ENCODE measurements around the gene JUNB.
"Not testable (repeated sequence)": the region's sequence is repeated elsewhere in the genome, so short reads cannot be mapped to it uniquely, and the experiment has no call there.

The JUNB gene

DNA sequence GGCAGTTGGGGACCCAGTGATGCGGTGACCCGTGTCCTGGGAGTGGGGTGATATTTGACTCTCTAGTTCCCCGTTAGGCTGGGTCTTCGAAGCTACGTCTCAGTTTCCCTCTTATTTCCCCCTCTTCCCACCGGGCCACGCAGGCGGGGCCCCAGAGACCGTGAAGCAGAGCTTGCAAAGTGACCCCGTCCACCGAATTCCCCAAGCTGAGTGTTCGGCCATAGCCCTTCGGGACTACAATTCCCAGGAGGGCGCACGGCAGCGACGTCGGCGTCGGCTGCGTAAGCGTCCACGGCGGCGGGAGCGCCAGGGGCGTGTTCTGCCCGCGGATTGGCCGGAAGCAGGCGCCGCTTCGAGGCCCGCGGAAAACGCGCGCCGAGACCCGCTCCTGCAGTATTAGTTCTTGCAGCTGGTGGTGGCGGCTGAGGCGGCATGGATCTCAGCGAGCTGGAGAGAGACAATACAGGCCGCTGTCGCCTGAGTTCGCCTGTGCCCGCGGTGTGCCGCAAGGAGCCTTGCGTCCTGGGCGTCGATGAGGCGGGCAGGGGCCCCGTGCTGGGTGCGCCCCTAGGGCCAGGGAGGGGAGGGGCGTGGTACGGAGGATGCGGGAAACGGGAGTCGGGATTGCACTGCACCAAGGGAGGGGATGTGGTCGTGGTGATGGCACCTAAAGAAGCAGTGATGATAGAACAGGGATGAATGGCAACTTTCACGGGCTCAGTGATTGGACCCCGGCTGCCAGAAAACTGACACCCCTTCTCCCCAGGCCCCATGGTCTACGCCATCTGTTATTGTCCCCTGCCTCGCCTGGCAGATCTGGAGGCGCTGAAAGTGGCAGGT is 15.2 kb downstream of the JUNB start, which contains the start of gene RNASEH2A:
Gene RNASEH2A, plus strand, starts transcription at position 343 of the 840 bp plus-strand sequence. Its CDS starts 90 bp downstream, at position 433.
- no peak for FAIRE-seq

DNA sequence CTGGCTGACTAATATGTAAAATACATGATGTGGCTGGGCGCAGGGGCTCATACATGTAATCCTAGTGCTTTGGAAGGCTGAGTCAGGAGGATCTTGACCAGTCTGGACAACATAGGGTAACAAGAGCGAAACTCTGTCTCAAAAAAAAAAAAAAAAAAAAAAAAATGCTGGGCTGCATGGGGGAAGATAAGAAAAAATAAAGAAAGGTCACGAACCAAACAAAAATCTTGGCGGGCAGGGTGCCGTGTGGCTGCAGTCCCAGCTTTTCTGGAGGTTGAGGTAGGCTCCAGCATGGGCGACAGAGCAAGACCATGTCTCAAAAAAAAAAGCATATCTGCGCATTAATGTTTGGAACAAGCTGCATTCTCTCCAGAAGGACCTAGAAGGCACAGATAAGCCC is 23.8 kb downstream of the JUNB start:
- FAIRE-seq, result no peak

DNA sequence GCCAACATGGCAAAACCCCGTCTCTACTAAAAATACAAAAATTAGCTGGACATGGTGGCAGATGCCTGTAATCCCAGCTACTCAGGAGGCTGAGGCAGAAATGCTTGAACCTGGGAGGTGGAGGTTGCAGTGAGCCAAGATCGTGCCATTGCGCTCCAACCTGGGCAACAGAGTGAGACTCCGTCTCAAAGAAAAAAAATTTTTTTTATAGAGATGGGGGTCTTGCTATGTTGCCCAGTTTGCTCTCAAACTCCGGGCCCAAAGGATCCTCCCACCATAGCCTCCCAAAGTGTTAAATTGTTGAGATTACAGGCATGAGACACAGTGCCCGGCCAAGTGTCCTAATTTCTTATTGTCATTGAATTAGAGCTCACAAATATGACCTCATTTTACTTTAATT is 25.9 kb downstream of the JUNB start:
- FAIRE-seq, result not testable (repeated sequence)

DNA sequence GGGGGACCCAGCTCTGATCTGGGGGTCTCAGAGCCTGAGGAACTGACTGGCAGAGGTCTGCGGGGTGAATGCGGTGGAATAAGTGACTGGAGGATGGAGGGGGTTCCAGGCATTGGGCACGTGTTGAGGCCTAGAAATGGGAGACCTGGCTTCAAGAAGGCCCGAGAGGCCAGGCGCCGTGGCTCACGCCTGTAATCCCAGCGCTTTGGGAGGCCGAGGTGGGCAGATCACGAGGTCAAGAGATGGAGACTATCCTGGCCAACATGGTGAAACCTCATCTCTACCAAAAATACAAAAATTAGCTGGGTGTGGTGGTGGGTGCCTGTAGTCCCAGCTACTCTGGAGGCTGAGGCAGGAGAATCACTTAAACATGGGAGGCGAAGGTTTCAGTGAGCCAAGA is 26.5 kb downstream of the JUNB start:
- not testable (repeated sequence) for FAIRE-seq

DNA sequence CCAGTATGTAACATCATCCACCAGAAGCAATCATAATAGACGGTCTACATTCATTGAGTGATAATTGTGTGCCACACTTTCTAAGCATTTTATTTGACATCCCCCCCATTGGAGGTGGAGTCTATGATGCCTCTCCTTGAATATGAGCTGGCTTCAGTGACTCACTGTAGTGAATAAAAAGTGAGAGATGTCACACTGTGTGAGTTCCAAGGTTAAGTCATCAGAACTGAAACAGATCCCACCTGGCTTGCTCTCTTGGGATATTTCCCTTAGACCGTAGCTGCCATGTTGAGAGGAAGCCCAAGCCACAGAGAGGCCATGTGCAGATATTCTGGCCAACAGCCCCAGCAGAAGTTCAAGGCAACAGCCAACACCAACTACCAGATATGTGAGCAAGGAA is 30.5 kb downstream of the JUNB start:
- FAIRE-seq, result no peak

DNA sequence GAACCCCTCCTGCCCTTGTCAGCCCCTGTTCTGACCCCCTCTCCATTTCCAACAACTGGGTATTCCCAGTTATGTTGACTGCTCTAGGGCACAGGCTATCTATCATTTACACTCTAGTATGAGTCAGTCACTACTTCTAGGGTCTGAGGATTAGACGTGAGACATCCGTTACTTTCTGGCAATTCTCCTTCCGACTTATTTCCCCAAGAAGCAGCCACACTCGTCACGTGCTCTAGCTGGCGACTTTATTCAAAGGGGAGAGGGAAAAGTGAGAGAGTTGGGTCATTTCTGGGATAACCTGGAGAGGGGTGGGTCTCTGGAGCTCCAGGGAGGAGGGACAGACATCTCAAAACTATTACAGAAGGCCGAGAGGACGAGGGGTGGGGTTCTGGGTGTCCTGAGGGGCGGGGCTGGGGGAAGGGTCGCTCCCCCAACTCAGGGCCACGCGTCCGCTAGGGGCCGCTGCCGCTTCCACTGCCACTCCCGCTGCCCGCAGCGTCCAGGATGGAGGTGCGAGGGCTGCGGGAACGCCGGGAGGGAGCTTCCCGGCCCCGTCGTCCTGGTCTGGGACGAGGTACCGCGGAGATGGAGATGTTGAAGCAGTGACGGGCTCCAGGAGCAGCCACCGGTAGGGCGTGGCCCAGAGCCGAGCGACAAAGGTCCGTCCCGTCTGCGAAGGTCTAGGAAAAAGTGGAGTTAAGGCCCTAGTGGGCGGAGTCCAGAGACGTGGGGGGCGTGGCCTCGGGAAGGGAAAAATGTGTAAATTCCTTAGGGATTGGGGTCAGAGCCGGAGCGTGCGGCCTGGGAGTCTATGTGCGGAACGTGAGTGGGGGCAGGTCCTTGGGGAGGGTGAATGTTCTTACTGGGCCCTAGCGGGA is 34.2 kb downstream of the JUNB start:
- no peak for FAIRE-seq

DNA sequence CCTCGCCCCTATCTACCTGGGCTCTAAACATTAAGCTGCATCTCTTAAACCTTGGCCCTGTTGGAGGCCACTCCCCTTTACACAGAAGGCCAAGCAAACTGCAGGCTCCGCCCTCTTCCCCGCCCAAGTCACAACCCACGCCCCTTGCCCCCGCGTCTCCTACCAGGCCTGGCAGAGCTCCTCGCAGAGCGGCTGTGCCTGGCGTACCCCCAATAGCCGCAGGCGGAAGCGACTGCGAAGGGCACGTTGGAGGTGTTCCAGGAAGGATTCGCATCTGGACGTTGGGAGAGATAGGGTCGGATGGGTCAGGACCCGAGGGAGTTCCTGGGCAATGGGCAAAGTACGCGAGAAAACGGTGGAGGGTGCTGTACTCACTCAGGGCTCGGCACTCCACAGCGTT is 37.2 kb downstream of the JUNB start:
- no peak for FAIRE-seq

DNA sequence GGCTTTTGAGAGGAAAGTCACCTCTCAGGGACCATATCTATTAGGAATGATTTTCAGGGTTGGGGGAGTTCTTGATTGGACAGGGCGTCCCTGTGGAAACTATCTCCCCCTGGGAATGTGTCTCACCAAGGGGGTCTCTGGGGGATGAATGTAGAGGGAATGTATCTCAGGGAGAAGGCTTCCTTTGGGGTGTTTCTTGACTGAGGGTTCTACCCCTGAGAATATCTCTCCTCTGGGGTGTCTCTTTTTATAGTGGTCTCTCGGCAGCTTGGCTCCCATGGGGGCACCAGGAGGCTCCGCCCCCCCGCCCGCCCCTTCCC is 42.1 kb downstream of the JUNB start:
- FAIRE-seq, result no peak

DNA sequence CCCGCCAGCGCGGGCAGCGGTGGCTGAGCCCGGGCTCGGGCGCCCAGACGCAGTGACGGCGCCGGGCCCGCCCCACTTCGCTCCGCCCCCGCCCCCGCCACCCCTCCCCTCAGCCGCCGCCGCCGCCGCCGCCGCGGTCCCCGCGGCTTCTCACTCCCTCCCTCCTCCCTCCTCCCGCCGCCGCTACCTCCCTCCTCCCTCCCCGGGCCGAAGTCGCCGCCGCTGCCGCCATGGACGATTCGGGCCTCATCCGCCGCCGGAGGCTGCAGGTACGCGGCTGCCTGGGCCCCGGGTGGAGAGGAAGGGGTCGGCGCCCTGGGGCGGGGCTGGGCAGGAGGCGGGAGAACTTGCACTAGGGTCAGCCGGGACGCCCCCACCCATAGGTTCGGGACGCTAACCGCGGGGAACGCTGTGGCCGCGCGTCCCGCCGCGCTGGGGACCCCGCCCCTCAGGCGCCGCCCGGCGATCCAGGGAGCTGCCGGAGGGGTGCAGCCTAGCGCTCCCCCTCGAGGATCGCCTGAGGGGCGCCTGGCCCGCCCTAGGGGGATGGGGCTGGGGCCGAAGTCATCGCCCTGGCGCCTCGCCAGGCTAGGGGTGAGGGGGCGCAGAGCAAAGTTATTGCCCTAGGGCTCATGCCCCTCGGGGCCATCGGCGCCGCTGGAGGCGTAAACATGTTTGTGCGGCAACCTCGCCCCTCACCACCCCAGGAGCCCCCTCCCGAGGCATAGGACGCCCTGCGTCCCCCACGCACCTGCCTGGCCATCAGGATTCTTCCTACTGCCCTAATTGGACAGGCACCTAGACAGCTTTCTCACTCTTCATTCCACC is 42.7 kb downstream of the JUNB start:
- FAIRE-seq, result no peak

DNA sequence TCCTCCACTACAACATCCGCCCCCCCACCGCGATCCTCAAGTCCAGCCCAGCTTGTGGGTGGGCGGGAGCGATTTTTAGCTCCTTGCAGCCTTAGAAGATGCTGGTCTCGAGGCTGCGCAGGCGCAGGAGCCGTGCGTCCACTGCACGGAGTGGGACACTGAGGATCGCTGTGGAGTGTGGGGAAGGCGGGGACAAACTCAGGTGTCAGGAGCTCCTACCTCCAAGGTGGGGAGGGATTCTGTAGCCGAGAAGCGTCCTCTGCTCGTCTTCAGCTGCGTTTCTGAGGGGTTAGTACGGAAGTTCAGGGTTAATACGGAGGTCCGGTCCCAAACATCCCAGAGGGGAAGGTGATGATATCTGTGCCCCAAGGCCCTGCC is 43.3 kb downstream of the JUNB start, which contains the start of gene RTBDN:
Gene RTBDN, minus strand, starts transcription at position 14 of the 378 bp plus-strand sequence. CDS start 4,600 bp downstream, outside the sequence.
- no peak for FAIRE-seq

DNA sequence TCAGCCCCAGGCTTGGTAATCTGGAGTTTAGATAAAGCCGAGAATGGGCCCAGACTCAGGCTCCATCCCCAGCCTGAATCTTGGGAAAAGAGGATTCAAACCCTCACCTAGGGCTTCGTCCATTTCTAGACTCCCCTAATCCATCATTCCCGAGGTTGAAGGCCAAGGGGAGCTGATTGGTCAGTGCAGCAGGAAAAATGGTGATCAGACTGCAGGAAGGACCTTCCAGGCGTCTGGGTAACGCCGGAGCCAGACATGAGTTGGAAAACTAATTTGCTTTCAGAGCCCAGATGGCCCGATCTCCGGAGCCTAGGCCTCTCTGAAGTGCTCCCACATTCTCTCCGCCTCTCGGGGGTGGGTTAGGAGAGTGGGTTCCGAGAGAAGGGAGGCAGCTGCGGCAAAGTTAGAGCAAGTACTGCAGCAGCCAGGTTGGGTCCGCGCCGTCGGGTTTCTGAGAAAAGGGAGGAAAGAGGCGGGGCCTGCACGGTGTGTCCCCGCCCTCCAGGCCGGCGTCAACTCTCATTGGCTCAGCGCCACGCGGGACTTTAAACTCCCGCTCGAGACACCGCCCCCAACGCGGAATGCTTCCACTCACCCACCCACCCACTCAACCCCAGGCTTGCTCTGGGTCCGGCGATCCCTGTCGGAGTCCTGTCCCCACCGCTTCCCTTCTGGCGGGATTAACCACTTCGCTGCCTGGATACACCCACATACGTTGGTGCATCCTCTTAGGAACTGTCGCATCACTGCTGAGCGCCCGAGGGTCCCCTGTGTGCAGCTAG is 43.9 kb downstream of the JUNB start:
- FAIRE-seq, result no peak

DNA sequence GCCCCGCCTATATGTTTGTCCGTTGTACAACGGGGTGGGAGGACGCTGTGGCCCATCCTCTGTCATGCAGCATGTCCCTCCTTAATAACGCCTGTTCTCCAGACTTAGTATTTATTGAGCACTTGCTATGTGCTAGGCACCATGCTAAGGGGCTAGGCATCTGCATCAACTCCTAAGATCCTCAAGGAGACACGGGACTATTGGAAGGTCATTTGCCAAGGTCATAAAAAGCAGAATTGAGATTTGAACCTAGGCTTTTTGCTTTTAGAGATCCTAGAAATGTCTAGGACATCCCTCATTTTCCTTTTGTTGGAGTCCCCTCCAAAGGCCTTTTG is 45.2 kb downstream of the JUNB start:
- FAIRE-seq, result no peak

DNA sequence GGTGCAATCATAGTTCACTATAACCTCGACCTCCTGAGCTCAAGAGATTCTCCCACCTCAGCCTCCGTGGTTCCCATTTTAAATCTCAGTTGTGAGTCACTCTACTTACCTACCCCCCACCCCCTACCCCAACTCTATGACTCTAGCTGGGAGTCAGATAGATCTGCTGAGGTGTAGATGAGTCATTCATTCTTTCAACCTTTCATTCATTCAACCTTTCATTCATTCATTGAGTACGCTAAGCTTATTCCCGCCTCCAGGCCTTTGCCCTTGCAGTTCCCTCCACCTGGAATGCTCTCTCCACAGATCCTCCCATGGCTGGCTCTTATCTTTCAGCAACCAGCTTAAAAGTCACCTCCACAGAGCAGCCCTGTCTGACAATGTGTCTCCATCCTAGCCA is 45.9 kb downstream of the JUNB start:
- FAIRE-seq, result no peak

DNA sequence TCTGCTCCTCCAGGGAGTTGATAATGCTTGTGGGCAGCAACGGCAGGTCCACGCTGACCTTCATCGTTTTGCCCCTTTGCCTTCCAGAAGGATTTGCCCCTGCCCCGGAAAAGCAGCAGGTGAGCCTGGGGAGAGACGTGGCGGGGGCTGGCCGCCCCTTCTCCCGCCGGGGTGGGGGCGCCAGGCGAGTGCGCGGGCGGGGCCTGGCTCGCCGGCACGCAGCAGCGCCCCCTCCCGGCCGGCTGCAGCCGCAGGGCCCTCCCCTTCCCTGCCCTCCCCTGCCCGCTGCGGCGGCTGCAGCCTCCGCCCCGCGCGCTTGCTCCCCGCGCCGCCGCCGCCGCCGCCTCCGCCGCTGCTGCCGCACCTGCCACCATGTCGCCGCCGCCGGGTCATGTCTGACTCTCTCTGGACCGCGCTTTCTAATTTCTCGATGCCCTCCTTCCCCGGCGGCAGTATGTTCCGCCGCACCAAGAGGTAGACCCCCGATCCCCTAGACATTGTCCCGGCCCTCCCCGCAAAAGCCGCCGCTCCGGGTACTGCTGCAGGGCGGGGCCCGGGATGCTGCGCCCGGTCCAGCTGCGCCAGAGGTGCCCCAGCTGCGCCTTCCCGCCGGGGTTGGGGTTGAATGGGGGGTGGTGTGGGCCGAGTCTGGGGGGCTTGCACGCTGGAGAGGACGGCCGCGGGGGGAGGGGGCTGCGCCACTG is 47.0 kb downstream of the JUNB start, which contains the start of gene MAST1:
Gene MAST1, plus strand, starts transcription at position 334 of the 704 bp plus-strand sequence. Its CDS starts 58 bp downstream, at position 392.
- FAIRE-seq, result no peak

DNA sequence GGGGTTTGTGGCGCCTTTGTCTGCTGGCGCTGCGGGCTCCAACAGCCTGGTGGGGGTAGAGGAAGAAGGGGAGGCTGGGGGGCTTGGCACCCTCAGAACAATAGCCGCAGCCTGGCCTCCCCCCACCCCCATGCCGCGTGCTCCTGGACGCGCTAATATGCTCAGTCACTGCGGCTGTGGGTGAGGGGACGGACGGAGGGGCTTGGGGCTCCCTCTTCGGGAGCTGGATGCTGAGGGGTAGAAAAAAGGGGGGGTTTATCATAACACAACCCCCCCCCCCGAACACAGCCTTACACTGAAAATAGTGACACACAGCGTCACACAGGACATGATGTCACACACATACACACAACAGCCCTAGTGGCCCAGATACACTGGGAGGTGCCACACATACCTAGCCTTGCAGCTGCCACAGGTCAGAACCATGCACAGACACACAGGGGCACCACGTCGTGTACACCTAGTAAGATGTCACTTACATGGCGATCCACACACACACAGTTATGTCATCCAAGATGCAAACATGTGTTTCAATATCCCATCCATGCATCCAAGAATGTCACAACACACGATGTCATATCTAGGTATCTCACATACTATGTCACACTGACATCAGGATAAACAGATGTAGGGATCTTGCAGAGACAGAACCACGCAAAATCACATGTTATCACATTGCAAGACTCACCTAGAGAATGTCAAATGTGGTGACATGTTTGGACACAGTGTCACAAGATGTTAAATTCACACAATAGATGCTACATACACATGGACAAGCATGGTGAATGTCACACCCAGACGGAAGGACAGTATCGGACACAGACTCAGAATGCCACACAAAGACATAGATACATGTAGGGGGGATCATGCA is 47.8 kb downstream of the JUNB start:
- no peak for FAIRE-seq

DNA sequence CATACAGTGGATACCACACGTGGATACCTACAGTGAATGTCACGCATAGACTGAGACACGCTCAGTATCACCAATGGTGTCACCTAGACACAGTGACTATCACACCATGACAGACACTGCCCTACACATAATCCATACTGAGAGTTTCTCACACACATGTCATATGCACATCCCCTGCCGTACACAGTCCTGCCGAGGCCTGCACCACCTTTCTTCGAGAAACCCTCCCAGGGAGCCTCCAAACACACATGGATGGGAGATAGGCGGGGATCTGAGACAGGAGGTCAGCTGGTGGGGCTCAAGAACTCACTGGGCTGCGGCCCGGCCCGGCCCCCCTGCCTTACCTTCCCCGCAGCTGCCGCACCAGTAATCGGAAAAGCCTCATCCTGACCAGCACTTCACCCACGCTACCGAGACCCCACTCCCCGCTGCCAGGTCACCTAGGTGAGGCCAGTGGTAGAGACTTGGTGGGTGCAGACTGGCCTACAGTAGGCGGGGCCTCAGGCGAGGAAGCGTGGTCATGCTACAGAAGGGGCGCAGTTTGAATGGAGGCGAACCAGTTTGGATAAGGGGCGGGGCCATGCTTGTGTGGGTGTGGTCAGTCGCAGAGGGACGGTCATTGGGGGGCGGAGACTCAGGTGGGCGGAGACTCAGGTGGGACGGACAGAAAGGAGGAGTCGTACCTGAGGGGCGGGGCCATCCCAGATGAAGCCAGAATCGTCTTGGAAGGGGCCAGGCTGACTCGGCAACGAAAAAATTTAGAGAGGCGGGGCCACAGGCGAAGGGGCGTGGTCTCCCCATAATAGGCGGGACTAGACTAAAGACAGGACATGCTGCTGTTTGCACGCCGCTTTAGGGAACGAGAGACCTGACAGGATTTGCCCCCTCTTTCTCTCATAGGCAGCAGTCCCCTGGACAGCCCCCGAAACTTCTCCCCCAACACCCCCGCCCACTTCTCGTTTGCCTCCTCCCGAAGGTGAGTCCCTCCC is 49.1 kb downstream of the JUNB start:
- no peak for FAIRE-seq

DNA sequence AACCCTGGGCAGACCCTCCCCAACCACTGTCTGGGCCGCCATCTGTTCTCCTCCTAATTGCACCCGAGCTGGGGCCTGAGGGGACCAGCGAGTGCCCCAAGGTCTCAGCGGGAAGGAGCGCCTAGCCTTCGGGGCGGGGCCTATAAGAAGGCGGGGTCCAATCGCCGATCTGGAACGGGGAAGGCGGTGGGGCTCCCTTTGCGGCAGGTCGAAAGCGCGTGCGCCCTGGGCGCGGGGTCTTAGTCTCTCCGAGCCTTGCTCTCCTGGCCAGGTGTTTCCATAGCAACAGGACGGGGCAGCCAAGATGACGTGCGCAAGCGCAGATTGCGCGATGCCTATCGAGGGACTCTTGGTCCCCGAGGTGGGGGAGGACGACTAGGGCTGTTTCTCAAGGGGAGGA is 49.8 kb downstream of the JUNB start:
- no peak for FAIRE-seq

DNA sequence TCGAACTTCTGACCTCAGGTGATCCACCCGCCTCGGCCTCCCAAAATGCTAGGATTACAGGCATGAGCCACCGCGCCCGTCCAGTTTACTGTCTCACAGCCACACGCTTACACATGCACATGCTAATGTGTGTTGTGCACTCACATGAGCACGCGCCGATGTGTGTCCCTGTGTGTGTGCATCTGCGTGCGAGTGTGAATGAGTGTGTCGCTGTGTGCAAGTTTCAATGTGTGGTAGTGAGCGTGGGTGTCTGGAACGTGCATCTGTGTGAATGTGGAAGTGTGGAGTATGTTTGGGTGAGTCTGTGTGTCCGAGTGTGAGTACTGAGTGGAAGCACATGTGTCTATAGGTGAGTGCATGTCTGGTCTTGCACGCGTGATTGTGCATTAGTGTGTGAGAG is 51.2 kb downstream of the JUNB start:
- FAIRE-seq, result no peak

Data from colon (tissue), 2 donors.